GM12872 (cell line): ENCODE results near the gene C10orf90.

Experiments
- CTCF ChIP-seq: IDR thresholded peaks from 3 replicates; pipeline ENCODE4 v1.5.1; 2011; ENCODE audit warnings: low read depth, mild to moderate bottlenecking, low read length, moderate library complexity; ENCODE audit not compliant: insufficient read depth

The C10orf90 gene

GRCh38 chr10:126637501-126637900 lies 33.0 kb downstream of the C10orf90 start:
- no peak for TF ChIP-seq CTCF

GRCh38 chr10:126634911-126635310 lies 35.6 kb downstream of the C10orf90 start:
- no peak for TF ChIP-seq CTCF

GRCh38 chr10:126634347-126634746 lies 36.1 kb downstream of the C10orf90 start:
- no peak for TF ChIP-seq CTCF

- TF ChIP-seq CTCF = no peak
These were observed 37.8 kb downstream of the C10orf90 start for GRCh38 chr10:126632705-126633104.

- TF ChIP-seq CTCF = no peak
These were observed 40.4 kb downstream of the C10orf90 start for GRCh38 chr10:126629925-126630624.

- TF ChIP-seq CTCF = no peak
These were observed 41.7 kb downstream of the C10orf90 start for GRCh38 chr10:126628746-126629145.

GRCh38 chr10:126621846-126622245 lies 48.6 kb downstream of the C10orf90 start:
- no peak for TF ChIP-seq CTCF
